ENCODE measurements around the gene FAM43A.
A peak's percentile ranks its signal among the peaks of the same experiment; 100 is the strongest.

Gene FAM43A

GRCh38 chr3:194685718-194686413 is at the start of gene FAM43A:
FAM43A (plus strand) TSS chr3:194685883; CDS start chr3:194686827, 944 bp downstream.
- no peaks in the 10 kb centered on the region; the same call in 1 of the 2 replicates for H3K36me3 ChIP-seq (replicated peaks)
- no peaks in the 10 kb centered on the region for H3K27me3 ChIP-seq (ENCODE audit: low read depth)
- peak; percentile 81 to 94 for DNase-seq (ENCODE audit: low spot score in 2 of 2)
- H3K4me3 ChIP-seq: peak within 1 kb of the TSS; percentile 71
- no peaks in the 10 kb centered on the region for H3K9me3 ChIP-seq
- peaks cover 23% of the 10 kb centered on the region for H3K4me1 ChIP-seq
- in situ Hi-C loops (cut with MboI; ENCODE audit: low sequenced_read_pairs): loop anchor here (5.0 kb wide), 1 partner anchor 421 kb away; no protein-coding TSS in a partner anchor

GRCh38 chr3:194637066-194637465 is 48.6 kb upstream of the FAM43A start:
- Histone ChIP-seq H3K27me3 (ENCODE audit: low read depth) (no peaks in the 10 kb centered on the region), H3K9me3 (no peaks in the 10 kb centered on the region), H3K36me3 (replicated peaks) (peaks cover 14% of the 10 kb centered on the region), H3K4me3 (no peak overlapping the region), H3K4me1 (no peaks in the 10 kb centered on the region)
- no peak for DNase-seq (ENCODE audit: low spot score in 2 of 2)
- in situ Hi-C loops (cut with MboI; ENCODE audit: low sequenced_read_pairs): no loop called here

GRCh38 chr3:194637541-194638400 is 47.9 kb upstream of the FAM43A start:
- Histone ChIP-seq H3K9me3 (no peaks in the 10 kb centered on the region), H3K4me1 (no peaks in the 10 kb centered on the region), H3K4me3 (no peak overlapping the region), H3K27me3 (ENCODE audit: low read depth) (no peaks in the 10 kb centered on the region), H3K36me3 (replicated peaks) (peaks cover 20% of the 10 kb centered on the region)
- in situ Hi-C loops (cut with MboI; ENCODE audit: low sequenced_read_pairs): no loop called here
- DNase-seq (ENCODE audit: low spot score in 2 of 2): no peak

GRCh38 chr3:194638991-194639605 is 46.6 kb upstream of the FAM43A start:
- DNase-seq (ENCODE audit: low spot score in 2 of 2): no peak
- Histone ChIP-seq H3K4me1 (no peaks in the 10 kb centered on the region), H3K9me3 (no peaks in the 10 kb centered on the region), H3K4me3 (no peak overlapping the region), H3K36me3 (replicated peaks) (peaks cover 31% of the 10 kb centered on the region), H3K27me3 (ENCODE audit: low read depth) (no peaks in the 10 kb centered on the region)
- in situ Hi-C loops (cut with MboI; ENCODE audit: low sequenced_read_pairs): no loop called here

GRCh38 chr3:194640829-194641228 is 44.9 kb upstream of the FAM43A start:
- peak in 1 of 2 experiments; percentile 58 for DNase-seq (ENCODE audit: low spot score in 2 of 2)
- H3K9me3 ChIP-seq: no peaks in the 10 kb centered on the region
- H3K36me3 ChIP-seq (replicated peaks): peaks cover 42% of the 10 kb centered on the region
- no peaks in the 10 kb centered on the region for H3K4me1 ChIP-seq
- H3K27me3 ChIP-seq (ENCODE audit: low read depth): no peaks in the 10 kb centered on the region
- no peak overlapping the region for H3K4me3 ChIP-seq
- in situ Hi-C loops (cut with MboI; ENCODE audit: low sequenced_read_pairs): no loop called here

- no peaks in the 10 kb centered on the region for H3K27me3 ChIP-seq (ENCODE audit: low read depth)
- H3K4me1 ChIP-seq: no peaks in the 10 kb centered on the region
- DNase-seq (ENCODE audit: low spot score in 2 of 2): no peak
- no peak overlapping the region for H3K4me3 ChIP-seq
- in situ Hi-C loops (cut with MboI; ENCODE audit: low sequenced_read_pairs): no loop called here
- H3K36me3 ChIP-seq (replicated peaks): peaks cover 53% of the 10 kb centered on the region
- H3K9me3 ChIP-seq: no peaks in the 10 kb centered on the region
Measured at GRCh38 chr3:194642769-194643168, 42.9 kb upstream of the FAM43A start.

- in situ Hi-C loops (cut with MboI; ENCODE audit: low sequenced_read_pairs): no loop called here
- DNase-seq (ENCODE audit: low spot score in 2 of 2): no peak
- peaks cover 74% of the 10 kb centered on the region for H3K36me3 ChIP-seq (replicated peaks)
Measured at GRCh38 chr3:194647747-194648146, 37.9 kb upstream of the FAM43A start.

GRCh38 chr3:194654443-194654842 is 31.2 kb upstream of the FAM43A start:
- in situ Hi-C loops (cut with MboI; ENCODE audit: low sequenced_read_pairs): no loop called here
- H3K36me3 ChIP-seq (replicated peaks): peaks cover 90% of the 10 kb centered on the region

More at GRCh38 chr3:194647747-194648146, 37.9 kb upstream of the FAM43A start:
- H3K27me3 ChIP-seq (ENCODE audit: low read depth): no peaks in the 10 kb centered on the region
- no peaks in the 10 kb centered on the region for H3K4me1 ChIP-seq
- H3K9me3 ChIP-seq: no peaks in the 10 kb centered on the region
- no peak overlapping the region for H3K4me3 ChIP-seq

GRCh38 chr3:194657439-194657838 is 28.2 kb upstream of the FAM43A start:
- DNase-seq (ENCODE audit: low spot score in 2 of 2): no peak
- Histone ChIP-seq H3K27me3 (ENCODE audit: low read depth) (no peaks in the 10 kb centered on the region), H3K4me1 (no peaks in the 10 kb centered on the region), H3K36me3 (replicated peaks) (peaks cover 90% of the 10 kb centered on the region), H3K4me3 (no peak overlapping the region), H3K9me3 (no peaks in the 10 kb centered on the region)
- in situ Hi-C loops (cut with MboI; ENCODE audit: low sequenced_read_pairs): no loop called here

More at GRCh38 chr3:194654443-194654842, 31.2 kb upstream of the FAM43A start:
- DNase-seq (ENCODE audit: low spot score in 2 of 2): no peak
- H3K27me3 ChIP-seq (ENCODE audit: low read depth): no peaks in the 10 kb centered on the region
- no peaks in the 10 kb centered on the region for H3K4me1 ChIP-seq
- H3K9me3 ChIP-seq: no peaks in the 10 kb centered on the region
- no peak overlapping the region for H3K4me3 ChIP-seq

GRCh38 chr3:194658477-194659242 is 27.0 kb upstream of the FAM43A start:
- Histone ChIP-seq H3K4me1 (no peaks in the 10 kb centered on the region), H3K27me3 (ENCODE audit: low read depth) (no peaks in the 10 kb centered on the region), H3K9me3 (no peaks in the 10 kb centered on the region), H3K36me3 (replicated peaks) (peaks cover 84% of the 10 kb centered on the region), H3K4me3 (no peak overlapping the region)
- no peak for DNase-seq (ENCODE audit: low spot score in 2 of 2)
- in situ Hi-C loops (cut with MboI; ENCODE audit: low sequenced_read_pairs): no loop called here

GRCh38 chr3:194659778-194660177 is 25.9 kb upstream of the FAM43A start:
- in situ Hi-C loops (cut with MboI; ENCODE audit: low sequenced_read_pairs): no loop called here

GRCh38 chr3:194661374-194661773 is 24.3 kb upstream of the FAM43A start:
- no peak overlapping the region for H3K4me3 ChIP-seq
- H3K4me1 ChIP-seq: no peaks in the 10 kb centered on the region
- peaks cover 77% of the 10 kb centered on the region for H3K36me3 ChIP-seq (replicated peaks)
- no peak for DNase-seq (ENCODE audit: low spot score in 2 of 2)
- no peaks in the 10 kb centered on the region for H3K9me3 ChIP-seq
- in situ Hi-C loops (cut with MboI; ENCODE audit: low sequenced_read_pairs): no loop called here
- H3K27me3 ChIP-seq (ENCODE audit: low read depth): no peaks in the 10 kb centered on the region

More at GRCh38 chr3:194659778-194660177, 25.9 kb upstream of the FAM43A start:
- no peaks in the 10 kb centered on the region for H3K9me3 ChIP-seq
- DNase-seq (ENCODE audit: low spot score in 2 of 2): no peak
- no peaks in the 10 kb centered on the region for H3K4me1 ChIP-seq
- H3K36me3 ChIP-seq (replicated peaks): peaks cover 77% of the 10 kb centered on the region
- no peak overlapping the region for H3K4me3 ChIP-seq
- H3K27me3 ChIP-seq (ENCODE audit: low read depth): no peaks in the 10 kb centered on the region

- DNase-seq (ENCODE audit: low spot score in 2 of 2): no peak
Measured at GRCh38 chr3:194661946-194662345, 23.7 kb upstream of the FAM43A start.

More at GRCh38 chr3:194661946-194662345, 23.7 kb upstream of the FAM43A start:
- no peaks in the 10 kb centered on the region for H3K27me3 ChIP-seq (ENCODE audit: low read depth)
- no peaks in the 10 kb centered on the region for H3K9me3 ChIP-seq
- H3K4me3 ChIP-seq: no peak overlapping the region
- in situ Hi-C loops (cut with MboI; ENCODE audit: low sequenced_read_pairs): no loop called here
- H3K36me3 ChIP-seq (replicated peaks): peaks cover 73% of the 10 kb centered on the region
- no peaks in the 10 kb centered on the region for H3K4me1 ChIP-seq
